GM12891 (cell line): ENCODE data around the gene PMM1.

ENCODE experiments used
- DNase-seq: peaks from one replicate; pipeline ENCODE4 v3.0.0; 2011; ENCODE audit warnings: low spot score; ENCODE audit not compliant: insufficient read length
- FAIRE-seq: peaks from 2 replicates; lab custom pipeline; 2011; peaks lifted over from hg19 to GRCh38; lab: Jason Lieb, UNC
- PAX5 ChIP-seq: IDR thresholded peaks from 2 replicates; pipeline ENCODE4 v1.6.1; 2011; ENCODE audit warnings: low read length, moderate library complexity, mild to moderate bottlenecking; ENCODE audit not compliant: insufficient read depth, severe bottlenecking
- POLR2A ChIP-seq: IDR thresholded peaks from 2 replicates; pipeline ENCODE4 v1.6.1; 2011; ENCODE audit warnings: low read depth, low read length, control low read depth
- POLR2AphosphoS5 ChIP-seq: IDR thresholded peaks from 2 replicates; pipeline ENCODE4 v1.6.1; 2011; ENCODE audit warnings: low read depth, low read length, control low read depth
- POU2F2 ChIP-seq: IDR thresholded peaks from 2 replicates; pipeline ENCODE4 v1.6.1; 2011; ENCODE audit warnings: low read depth, mild to moderate bottlenecking, control low read depth, low read length, moderate library complexity
- SPI1 ChIP-seq: IDR thresholded peaks from 2 replicates; pipeline ENCODE4 v1.6.1; 2011; ENCODE audit warnings: low read depth, low read length, control low read depth
- TAF1 ChIP-seq: IDR thresholded peaks from 2 replicates; pipeline ENCODE4 v1.6.1; 2011; ENCODE audit warnings: low read depth, low read length, control low read depth

PMM1 gene

DNA sequence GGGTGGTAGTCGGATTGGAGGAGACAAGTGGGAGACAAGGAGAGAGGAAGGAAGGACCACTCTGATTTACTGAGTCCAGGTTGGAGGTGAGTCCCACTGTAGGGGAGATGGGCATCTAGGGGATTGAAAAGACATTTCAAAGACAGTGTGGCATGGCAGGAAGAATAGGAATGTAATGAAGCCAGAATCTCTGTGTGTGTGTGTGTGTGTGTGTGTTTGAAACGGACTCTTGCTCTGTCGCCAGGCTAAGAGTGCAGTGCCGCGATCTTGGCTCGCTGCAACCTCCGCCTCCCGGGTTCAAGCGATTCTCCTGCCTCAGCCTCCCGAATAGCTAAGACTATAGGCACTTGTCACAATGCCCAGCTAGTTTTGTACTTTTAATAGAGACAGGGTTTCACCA lies 33.1 kb downstream of the PMM1 start:
- FAIRE-seq: no peak

DNA sequence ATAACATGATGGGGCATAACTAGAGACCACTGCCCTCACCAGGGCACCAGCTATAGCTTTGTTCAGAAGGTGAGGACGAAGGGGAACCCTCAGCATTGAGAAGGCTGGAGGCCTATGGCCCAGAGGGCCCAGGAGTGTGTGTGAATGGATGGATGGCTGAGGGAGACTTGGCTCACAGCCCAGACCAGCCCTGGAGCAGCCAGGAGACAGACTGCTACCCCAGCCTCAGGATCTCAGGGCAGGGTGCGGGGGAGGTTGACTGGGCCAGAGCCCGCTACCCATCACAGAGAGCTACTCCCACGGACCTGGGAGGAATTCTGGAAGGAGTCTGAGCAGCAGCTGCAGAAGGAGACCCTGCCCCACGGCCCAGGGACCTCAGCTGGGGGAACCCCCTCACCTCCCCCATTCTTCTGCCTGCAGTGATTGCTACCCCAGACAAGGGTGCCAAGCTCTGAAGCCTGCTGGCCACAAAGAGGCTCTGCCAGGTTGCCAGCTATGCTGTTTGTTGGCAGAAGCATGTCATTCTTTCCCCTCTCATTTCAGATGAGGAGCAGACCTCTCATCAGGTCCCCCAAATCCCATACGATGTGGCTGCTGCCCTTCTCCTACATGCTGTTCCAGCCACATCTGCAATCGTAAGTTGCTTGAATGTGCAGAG lies 34.2 kb downstream of the PMM1 start:
- DNase-seq (no peak), FAIRE-seq (no peak)
- TF ChIP-seq POU2F2 (no peak), POLR2AphosphoS5 (no peak), SPI1 (no peak), POLR2A (no peak), TAF1 (no peak), PAX5 (no peak)

More for the DNA sequence above, 33.1 kb downstream of the PMM1 start:
- no peak for DNase-seq
- TF ChIP-seq POLR2A (no peak), SPI1 (no peak), PAX5 (no peak)

DNA sequence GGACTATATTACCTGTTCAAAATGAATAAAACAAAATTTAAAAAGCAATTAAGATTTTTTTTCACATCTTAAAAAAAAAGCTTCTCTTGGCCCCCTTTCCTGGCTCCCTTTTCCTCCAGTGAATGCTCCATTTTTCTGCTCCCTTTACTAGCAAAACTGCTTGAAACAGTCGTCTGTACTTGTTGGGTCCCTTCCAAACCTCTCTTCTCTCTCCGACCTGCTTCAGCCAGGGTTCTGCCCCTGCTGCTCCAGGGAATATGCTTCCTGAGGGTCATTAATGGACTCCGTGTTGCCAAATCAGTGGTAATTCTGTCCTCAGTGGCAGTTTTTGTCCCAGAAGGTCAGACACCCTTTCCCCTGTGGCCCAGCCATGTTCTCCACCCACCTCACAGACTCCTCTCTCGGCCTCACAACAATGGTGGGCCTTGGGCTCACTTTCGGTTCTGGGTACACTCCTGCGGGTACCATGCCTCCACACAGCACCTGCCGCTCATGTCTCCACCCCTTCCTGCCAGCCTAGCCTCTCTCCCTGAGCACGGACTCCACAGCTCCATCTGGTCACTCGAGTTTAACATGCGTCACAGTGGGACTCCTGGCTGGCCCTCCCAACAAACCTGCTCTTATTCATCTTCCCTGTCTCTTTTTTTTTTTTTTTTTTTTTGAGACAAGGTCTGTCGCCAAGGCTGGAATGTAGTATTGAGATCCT lies 37.6 kb downstream of the PMM1 start:
- FAIRE-seq (no peak), DNase-seq (no peak)
- TF ChIP-seq POLR2AphosphoS5 (no peak), SPI1 (no peak), PAX5 (no peak), TAF1 (no peak), POLR2A (no peak), POU2F2 (no peak)

DNA sequence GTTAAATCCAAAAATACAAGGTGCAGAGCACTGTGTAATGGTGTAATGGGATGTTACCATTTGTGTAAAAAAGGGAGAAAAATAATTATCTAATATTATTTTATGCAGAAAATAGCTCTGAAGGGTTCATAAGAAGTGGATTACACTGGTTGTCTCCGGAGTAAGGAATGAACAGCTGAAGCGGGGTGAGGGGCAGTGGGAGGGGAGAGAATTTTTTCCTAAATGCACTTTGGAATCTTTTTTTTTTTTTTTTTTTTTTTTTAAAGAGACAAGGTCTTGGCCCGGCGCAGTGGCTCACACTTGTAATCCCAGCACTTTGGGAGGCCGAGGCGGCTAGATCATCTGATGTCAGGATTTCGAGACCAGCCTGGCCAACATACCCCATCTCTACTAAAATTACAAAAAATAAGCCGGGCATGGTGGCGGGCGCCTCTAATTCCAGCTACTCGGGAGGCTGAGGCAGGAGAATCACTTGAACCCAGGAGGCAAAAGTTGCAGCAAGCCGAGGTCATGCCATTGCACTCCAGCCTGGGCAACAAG lies 38.6 kb downstream of the PMM1 start:
- FAIRE-seq: no peak
- no peak for TF ChIP-seq TAF1
- TF ChIP-seq POU2F2: no peak
- no peak for TF ChIP-seq SPI1
- no peak for TF ChIP-seq PAX5
- no peak for TF ChIP-seq POLR2AphosphoS5
- TF ChIP-seq POLR2A: no peak
- DNase-seq: no peak

DNA sequence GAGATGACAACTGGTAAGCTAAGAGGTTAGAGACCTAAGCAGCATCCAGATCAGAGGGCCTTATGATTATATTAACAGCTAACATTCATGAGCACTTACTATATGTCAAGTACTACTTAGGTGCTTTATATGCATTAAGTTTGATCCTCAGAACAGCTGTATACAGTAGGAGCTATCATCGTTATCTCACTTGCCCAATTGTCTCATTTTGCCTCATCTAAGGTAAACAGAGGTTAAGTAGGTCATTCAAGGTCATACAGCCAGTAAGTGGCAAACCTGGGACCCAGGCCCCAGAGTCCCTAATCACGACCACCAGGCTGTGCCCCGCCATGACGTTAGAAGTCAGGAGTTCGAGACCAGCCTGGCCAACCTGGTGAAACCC lies 40.8 kb downstream of the PMM1 start:
- no peak for TF ChIP-seq PAX5
- DNase-seq (no peak), FAIRE-seq (no peak)

DNA sequence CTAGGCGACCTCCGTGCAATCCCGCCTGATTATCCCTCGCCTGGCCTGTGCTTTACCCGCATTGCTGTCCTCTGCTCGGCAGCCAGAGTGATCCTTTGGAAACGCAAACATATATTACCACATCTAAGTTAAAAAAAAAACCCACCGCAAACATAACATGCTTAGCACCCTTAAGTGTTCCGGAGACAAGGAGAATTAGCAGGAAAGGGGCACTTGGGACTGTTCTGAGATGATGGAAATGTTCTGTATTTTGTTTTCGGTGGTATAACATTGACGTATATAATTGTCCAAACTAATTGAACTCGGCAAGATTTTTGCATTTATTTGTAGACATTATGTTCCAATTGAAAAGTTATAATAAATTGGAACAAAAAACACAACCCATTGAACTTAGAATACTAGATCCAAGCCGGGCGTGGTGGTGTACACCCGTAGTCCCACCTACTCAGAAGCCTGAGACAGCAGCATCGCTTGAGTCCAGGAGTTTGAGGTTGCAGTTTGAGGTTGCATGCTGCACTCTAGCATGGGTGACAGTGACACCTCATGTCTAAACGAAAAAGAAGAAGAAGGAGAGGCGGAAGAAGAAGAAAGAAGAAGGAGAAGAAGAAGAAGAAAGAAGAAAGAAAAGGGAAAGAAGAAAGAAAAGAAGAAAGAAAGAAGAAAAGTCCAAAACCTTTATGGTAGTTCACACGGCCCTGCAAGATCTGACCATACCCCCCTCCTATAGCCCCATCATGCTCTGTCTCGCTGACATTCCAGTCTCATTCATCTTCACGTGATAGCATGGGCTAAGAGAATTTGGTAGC lies 44.8 kb downstream of the PMM1 start:
- TF ChIP-seq POU2F2 (no peak), TAF1 (no peak), PAX5 (no peak), POLR2A (peak; percentile 70; the same call in 1 of the 2 replicates), POLR2AphosphoS5 (peak; percentile 56; the same call in 1 of the 2 replicates), SPI1 (no peak)
- DNase-seq (no peak), FAIRE-seq (peak; percentile 58)

DNA sequence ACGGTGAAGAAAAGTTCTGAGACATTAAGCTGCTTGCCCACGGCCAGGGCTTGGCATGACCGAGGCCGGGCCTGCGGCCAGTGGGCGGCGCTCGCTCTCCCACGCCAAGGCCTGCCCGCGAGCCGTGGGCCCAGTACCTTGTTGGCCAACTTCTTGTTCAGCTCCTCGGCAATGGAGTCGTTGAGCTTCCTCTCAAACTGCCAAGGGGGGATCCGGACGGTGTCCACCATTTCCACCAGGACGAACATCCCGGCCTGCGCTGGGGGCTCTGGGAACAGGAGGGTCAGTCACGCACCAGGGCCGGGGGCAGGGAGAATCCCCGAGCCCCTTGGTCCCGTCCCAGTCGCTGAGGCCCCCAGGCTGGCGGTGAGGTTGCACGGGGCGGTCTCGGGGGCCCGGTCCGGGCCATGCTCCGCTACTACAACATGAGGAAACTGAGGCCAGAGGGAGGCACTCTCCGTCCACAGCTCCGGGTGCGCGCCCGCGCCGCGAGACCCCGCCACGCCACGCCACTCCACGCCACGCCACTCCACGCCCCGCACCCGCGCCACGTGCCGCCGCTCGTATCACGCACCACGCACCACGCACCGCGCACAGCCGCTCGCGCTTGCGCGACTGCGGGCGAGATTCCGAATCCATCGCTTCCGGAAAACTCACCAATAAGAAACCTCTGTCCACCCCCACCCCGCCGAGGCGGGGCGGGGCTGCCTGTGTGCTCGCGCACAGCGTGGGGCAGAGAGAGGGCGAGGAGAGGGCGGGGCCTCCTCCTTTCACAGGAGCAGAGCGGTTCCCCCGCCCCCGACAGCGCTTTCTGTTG lies 45.6 kb downstream of the PMM1 start, which contains the start of gene POLR3H:
TSS of gene POLR3H (minus strand) at position 617 of the 817 bp plus-strand sequence. CDS start at position 248, 369 bp downstream.
- FAIRE-seq (peak; percentile 99), DNase-seq (peak; percentile 97)
- no peak; the same call in 1 of the 2 replicates for TF ChIP-seq POLR2A
- TF ChIP-seq POLR2AphosphoS5: no peak
- no peak for TF ChIP-seq TAF1
- TF ChIP-seq POU2F2: no peak
- no peak for TF ChIP-seq SPI1

DNA sequence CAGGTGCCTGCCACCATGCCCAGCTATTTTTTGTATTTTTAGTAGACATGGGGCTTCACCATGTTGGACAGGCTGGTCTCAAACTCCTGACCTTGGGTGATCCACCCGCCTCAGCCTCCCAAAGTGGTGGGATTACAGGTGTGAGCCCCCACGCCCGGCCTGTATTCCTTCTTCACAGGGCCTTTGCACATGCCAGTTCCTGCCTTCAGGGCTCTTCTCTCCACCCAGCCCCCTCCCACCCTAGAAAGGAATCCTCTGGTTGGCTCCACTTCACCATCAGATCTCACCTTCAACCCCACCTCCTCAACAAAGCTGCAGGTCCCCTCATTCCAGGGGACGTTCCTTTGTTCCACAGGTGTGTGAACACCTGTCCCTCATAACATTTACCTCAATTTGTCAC lies 47.4 kb downstream of the PMM1 start:
- DNase-seq (no peak), FAIRE-seq (no peak)
- TF ChIP-seq POLR2AphosphoS5 (no peak), POU2F2 (no peak), POLR2A (no peak), TAF1 (no peak), SPI1 (no peak), PAX5 (no peak)

DNA sequence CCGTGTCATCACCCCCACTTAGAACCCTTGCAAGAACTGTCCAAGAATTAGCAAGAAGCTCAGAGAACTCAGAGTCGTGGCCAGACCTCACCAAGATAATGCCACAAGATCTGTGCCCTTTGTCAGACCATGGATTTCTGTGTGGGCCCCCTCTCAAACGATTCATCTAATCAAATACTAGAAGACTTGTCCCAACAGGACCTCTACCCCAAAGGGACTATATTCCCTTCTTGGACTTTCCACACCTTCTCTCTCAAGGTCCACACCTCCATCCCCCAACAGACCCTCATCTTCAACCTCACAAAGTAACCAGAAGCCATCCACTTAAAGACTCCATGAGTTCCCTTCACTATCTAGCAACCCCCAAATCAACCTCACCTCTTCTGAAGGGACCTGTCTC lies 48.2 kb downstream of the PMM1 start:
- TF ChIP-seq POU2F2 (no peak), POLR2AphosphoS5 (no peak), PAX5 (no peak), TAF1 (no peak)
- DNase-seq (no peak), FAIRE-seq (no peak)
